MM.1S (cell line): ENCODE measurements around the gene LRRC71.

Source experiments
- CTCF ChIP-seq: fragments of 300-600 bp; sonication (generic); IDR thresholded peaks from 2 replicates; pipeline ENCODE4 v1.5.1; 2016; ENCODE audit warnings: antibody characterized with exemption, low read length, mixed read lengths
- EZH2 ChIP-seq: fragments of 300-600 bp; sonication (generic); optimal IDR thresholded peaks from 2 replicates; pipeline ENCODE3; 2017; ENCODE audit warnings: low read depth, mild to moderate bottlenecking, antibody characterized with exemption, low read length, mixed read lengths

DNA sequence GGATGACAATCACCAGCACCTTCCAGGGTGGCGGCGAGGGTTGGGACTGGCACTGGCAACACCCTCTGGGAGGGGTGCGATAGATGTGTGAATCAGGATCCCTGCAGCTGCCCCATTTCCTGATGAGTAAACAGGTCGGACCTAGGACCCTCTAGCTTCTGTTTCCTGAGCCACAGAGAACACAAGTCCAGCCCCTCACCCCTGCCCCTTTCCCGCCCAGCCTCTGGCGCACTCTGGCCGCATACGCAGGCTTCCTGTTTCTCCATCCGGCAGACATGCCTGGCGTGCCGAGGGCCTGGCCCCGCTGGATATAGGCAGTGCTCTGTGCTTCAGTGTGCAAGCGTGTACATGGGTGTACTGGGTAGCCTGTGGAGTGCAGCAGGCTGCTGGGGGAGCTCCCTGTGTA is 22.3 kb upstream of the LRRC71 start:
- TF ChIP-seq CTCF (no peak), EZH2 (no peak)
